Hepatocyte (in vitro differentiated cells): Measurements from ENCODE around the gene ENTPD2.

Experiments used
- EZH2 ChIP-seq: fragments of 200-600 bp; sonication (generic); IDR thresholded peaks from 2 replicates; pipeline ENCODE4 v1.6.1; 2016; ENCODE audit warnings: antibody characterized with exemption, mild to moderate bottlenecking, borderline replicate concordance
- TF ChIP-seq, protein P1 (sequence below): fragments of 200-600 bp; sonication (generic); IDR thresholded peaks from 2 replicates; pipeline ENCODE4 v1.5.1; 2016; ENCODE audit warnings: antibody characterized with exemption, mild to moderate bottlenecking; ENCODE audit not compliant: poor library complexity

DNA sequence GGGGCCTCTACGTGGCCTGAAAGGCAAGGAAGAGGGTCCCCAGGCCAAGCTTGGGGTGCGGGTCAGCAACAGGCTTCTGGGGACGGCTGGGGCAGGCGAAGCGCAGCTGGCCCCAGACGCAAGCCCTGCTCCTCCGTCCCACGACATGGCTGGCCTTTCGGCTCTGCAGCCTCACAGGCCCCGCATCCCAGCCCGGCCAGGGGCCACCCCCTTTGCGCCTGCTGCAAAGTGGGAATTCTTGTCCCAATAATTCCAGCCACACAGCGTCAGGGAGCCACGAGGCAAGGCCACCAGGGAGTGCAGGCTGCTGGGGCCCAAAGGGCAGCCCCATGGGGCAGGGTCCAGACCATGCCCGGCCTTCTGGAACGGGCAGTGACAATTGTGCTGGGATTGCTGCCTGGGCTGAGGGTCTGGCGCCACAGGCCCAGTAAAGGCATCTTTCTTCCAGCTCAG lies 1.1 kb upstream of the ENTPD2 start:
- TF ChIP-seq, protein P1, sequence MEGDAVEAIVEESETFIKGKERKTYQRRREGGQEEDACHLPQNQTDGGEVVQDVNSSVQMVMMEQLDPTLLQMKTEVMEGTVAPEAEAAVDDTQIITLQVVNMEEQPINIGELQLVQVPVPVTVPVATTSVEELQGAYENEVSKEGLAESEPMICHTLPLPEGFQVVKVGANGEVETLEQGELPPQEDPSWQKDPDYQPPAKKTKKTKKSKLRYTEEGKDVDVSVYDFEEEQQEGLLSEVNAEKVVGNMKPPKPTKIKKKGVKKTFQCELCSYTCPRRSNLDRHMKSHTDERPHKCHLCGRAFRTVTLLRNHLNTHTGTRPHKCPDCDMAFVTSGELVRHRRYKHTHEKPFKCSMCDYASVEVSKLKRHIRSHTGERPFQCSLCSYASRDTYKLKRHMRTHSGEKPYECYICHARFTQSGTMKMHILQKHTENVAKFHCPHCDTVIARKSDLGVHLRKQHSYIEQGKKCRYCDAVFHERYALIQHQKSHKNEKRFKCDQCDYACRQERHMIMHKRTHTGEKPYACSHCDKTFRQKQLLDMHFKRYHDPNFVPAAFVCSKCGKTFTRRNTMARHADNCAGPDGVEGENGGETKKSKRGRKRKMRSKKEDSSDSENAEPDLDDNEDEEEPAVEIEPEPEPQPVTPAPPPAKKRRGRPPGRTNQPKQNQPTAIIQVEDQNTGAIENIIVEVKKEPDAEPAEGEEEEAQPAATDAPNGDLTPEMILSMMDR, result no peak
- no peak for TF ChIP-seq EZH2
